Stimulated activated CD8-positive, alpha-beta memory T cell treated with anti-CD3 and anti-CD28 coated beads, Interleukin-2, amount 100 ng/mL, for 48 hours (primary cell): ENCODE measurements around the gene OR13C3.
"Not testable (repeated sequence)": the region's sequence is repeated elsewhere in the genome, so short reads cannot be mapped to it uniquely, and the experiment has no call there.

Experiments used
- DNase-seq, 2 donors: peaks; one replicate each; pipeline ENCODE4 v3.0.0-alpha.2; 2020; ENCODE audit warnings: low read depth in 2 of 2

OR13C3 gene

DNA sequence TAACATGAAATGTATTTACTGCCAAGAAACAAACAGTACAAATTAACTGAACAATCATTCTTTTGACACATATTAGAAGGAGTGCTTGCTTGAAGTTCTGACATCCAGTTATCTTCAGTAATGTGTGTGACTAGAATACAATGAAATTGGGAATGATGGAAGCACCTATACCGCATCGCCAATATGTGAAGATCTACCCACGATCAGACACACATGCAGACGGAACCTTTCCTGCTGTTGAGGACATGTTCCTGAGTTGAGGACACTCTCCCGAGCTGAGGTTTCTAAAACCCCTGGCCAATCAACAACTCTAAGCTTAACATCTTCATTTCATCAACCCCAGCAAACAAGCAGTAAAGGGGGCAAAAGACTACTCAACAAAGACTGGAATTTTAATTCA, at the start of gene OR13C3:
Gene OR13C3, minus strand, starts transcription at position 101 of the 400 bp plus-strand sequence. CDS start 133 bp downstream, outside the sequence.
- no peak for DNase-seq

DNA sequence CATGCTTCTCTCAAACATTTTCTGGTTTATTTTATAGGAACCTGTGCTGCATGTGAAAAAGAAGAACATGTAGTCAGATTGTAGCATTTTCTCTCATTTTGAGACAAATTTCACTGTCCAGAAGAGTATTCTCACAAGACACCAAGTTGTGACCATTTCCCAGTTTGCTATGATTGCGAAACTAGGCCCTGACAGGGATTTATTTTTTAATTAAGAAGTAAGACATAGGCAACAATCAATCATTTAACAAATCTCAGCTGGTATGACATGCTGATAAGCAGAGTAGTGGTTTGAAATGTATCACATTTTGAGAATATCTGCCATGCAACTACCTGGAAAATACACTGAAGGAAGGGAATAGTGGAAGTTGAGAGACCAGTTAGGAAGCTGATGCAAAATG, 43.9 kb upstream of the OR13C3 start:
- DNase-seq = no peak

DNA sequence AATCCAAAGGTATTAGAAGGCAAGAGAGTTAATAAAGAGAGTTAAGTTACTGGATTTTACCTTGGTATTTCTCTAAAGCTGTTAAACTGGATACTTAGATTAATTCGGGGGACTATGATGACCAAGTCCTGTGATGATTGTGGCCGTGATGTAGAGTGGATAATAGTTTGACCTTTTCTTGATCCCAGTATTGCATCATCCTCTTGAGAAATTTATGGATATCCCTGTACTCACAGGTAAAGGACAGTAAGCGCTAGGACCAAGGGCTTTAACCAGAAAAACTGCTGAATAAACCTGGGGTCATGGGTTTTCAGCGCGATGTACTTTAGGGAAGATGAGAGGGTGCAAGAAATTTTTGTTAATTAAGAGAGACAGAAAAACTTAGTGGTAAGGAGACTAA, 40.6 kb upstream of the OR13C3 start:
- no peak for DNase-seq

DNA sequence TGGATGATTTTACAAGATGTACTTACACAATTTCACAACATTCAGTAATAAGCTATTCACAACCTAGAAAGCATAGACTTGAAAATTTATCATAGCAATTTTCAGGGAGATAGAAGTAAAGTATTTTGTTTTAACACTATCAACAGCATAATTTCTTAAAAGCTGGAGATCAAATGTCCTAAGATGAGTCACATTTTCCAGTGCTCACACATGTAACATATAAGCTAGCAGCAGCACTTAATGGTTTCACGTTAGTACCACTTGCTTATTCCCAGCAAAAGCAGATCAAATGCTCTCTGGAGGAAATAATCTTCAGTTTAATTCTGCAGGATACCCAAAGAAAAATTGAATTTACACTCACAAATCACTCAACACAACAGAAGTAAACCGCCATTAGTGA, 38.8 kb upstream of the OR13C3 start:
- DNase-seq = no peak

DNA sequence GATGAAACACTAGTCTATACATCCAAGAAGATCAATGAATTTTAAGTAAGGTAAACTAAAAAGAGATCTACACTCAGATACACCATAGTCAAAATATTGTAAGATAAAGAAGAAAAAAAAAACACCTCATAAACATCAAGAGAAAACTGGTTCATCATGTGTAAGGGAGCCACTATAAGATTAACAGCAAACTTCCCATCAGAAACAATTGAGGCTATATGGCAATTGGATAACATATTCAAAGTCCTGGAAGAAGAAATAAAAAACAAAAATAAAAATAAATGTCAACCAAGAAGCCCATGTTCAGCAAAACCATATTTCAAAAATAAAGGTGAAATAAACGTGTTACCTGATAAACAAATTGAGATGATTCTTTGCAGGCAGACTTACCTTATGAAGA, 36.0 kb upstream of the OR13C3 start:
- DNase-seq = no peak

DNA sequence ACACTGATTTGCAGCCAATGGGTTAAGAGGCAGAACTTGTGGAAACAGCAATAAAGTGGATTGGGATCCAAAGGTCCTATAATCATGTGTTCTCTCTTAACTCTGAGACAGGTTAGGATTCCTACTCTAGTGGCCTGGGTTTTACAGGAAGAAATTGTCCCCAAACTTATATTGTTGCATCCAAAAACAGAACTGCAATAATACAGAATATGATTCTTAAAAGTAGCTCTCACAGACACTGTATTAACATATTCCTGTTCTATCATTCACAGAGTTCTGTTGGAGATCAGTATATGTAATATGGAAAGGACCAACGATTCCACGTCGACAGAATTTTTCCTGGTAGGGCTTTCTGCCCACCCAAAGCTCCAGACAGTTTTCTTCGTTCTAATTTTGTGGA, 32.2 kb upstream of the OR13C3 start, which contains the start of gene OR13C8:
Gene OR13C8, plus strand, starts transcription at position 301 of the 400 bp plus-strand sequence. Its CDS starts 0 bp downstream, at position 301.
- no peak for DNase-seq

DNA sequence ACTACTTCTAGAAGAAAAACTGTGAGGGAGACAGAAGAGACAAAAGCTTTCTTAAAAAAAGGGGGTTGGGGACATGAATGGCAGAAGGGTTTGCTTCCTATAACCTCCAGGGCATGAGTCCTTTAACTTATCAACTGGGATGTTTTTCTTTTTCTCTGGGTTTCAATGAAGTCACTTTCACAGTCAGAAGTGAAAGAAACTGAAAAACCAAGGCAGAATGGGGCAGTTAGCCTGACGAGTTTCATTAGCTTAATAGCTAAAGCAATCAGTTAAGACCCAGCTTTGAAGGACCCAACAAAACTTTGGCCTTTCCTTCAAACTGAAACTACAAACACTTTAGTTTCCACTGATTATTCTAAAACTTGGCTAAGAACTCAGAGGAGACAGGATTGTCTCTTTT, 27.7 kb upstream of the OR13C3 start:
- no peak for DNase-seq

DNA sequence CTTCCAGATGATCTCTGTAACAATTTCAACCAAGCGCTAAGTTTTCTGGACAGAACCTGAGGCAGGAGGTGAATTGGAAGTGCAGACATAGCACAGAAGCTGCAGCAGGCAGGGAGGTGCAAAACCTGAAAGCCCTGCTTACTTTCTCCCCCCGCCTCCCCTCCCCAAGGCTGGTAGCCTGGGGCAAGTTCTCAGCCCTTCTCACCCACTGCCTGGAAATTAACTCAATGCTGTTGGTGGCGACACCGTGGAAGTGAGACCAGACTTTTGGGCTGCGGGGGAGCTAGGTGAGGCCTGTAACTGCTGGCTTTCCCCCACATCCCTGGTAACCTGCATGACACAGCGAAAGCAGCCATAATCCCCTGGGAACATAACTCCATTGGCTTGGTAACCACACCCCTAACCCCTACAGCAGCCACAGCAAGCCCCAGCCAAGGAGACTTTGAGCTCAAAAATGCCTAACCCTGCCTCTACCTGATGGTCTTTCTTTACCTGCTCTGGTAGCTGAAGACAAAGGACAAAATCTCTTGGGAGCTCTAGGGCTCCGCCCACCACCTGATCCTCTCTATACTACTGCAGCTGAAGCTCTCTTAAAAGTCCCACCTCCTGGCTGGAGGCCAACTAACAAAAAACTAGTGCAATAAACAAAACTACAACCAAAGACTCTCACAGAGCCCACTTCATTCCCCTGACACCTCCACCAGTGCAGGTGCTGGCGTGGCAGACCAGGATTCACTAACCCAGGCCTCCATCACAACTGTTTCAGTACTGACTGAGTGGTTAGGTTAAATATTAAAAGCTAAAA, 20.4 kb upstream of the OR13C3 start:
- no peak for DNase-seq

DNA sequence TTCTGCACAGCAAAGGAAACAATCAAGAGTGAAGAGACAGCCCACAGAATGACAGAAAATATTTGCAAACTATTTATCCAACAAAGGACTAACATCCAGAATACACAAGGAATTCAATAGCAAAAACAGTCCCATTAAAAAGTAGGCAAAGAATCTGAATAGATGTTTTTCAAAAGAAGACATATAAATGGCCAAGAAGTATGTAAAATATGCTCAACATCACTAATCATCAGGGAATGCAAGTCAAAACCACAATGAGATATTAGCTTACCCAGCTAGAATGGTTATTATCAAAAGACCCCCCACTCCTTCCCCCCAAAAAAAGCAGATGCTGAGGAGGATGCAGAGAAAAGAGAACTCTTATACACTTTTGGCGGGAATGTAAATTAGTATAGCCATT, 18.9 kb upstream of the OR13C3 start:
- no peak for DNase-seq

DNA sequence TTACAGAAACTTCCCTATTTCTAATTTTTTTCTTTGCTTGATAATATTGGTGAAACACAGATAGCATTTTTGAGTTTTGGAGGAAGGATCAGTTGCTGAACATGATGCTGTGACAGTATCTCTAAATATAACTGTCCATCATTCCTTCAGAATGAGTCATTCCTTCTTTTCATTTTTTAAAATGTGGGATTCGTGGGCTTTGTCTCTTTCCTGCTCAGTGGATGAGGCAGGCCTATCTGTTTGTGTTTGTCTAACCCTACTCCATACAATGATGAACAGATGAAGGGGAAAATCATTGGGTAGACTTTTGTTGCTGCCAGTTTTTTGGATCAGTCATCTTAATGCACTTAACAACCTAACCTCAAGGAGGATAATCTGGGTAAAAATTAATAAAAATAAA, 16.6 kb upstream of the OR13C3 start:
- DNase-seq = no peak

DNA sequence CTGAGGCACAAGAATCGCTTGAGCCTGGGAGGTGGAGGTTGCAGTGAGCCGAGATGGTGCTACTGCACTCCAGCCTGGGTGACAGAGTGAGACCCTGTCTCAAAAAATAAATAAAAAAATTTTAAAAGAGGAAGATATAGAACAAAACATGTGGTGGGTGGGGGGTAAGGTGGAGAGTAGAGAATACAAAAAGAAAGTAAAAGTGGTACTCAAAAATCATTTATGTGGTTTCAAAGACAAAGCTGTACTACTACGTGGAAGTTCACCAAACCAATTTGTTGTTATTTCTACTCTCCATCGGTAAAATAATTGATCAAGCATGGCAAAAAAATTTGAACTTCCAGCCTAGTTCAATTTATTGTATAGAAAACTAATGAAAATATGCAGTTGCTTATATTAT, 8.0 kb upstream of the OR13C3 start:
- no peak for DNase-seq

DNA sequence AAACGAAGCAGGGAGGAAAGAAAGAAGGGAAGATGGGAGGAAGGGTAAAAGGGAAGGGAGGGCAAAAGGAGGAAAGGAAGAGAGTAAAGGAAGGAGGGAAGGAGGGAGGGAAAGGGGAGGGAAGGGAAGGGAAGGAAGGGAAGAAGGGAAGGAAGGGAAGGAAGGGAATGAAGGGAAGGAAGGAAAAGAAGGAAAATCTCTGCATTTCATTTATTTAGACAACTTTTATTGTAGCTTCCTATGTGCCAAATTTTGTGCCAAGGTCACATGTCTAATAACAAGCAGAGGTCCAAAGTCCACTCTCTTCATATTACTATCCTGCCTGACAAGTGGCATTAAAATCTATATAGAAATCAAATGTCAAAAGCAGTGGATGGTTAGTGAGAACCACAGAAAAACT, 2.6 kb upstream of the OR13C3 start:
- no peak for DNase-seq

DNA sequence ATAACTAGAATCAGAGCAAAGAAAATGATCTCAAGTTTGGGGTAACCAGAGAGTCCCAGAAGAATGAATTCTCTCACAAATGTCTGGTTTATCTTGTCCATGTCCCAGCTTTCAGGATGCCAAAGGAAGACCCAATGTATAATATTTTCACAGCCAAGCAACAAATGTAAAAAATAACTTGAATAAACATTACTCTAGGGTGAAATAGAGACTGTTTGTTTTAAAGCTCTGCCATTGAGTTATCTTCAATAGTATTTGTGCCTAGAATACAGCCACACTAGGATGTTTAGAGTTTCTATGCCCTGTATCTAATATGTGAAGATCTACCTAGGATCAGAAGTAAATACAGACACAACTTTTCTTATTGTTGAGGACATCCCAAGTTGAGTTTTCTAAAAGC, 9.5 kb downstream of the OR13C3 start, which contains the start of gene OR13C4:
Gene OR13C4, minus strand, starts transcription at position 101 of the 400 bp plus-strand sequence. Its CDS starts 0 bp downstream, at position 101.
- no peak for DNase-seq

DNA sequence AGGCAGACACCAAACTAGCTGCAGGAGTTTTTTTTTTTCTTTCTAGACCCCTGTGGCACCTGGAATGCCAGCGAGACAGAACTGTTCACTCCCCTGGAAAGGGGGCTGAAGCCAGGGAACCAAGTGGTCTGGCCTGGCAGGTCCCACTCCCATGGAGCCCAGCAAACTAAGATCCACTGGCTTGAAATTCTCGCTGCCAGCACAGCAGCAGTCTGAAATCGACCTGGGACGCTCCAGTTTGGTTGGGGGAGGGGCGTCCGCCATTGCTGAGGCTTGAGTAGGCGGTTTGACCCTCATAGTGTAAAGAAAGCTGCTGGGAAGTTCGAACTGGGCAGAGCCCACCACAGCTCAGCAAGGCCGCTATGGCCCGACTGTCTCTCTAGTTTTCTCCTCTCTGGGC, 16.4 kb downstream of the OR13C3 start:
- DNase-seq = not testable (repeated sequence)

DNA sequence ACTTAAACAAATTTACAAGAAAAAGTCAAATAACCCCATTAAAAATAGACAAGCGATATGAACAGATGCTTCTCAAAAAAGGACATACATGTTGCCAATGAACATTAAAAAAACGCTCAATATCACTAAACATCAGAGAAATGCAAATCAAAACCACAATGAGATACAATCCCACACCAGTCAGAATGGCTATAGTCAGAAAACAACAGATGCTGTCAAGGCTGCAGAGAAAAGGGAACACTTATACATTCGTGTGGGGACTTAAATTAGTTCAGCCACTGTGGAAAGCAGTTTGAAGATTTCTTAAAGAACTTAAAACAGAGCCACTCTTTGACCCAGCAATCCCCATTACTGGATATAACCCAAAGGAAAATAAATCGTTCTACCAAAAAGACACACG, 21.8 kb downstream of the OR13C3 start:
- DNase-seq = no peak

DNA sequence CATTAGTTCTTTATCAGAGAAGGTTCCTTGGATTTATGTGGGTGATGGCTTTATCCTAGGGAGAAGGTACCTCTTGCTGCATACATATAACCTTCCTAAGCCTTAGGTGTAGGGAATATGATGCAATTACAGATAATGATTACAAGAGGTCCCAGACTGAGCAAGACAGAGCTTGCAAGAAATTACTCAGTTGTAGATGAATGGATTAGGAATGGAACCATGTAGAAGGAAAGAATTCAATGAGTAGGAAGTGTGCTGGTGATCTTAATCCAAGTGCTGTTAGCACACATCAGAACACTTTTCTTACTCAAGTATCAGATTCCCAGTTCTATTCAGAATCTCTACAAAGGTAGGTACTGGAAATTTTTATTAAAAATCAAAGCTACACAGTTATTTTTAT, 30.1 kb downstream of the OR13C3 start:
- DNase-seq = no peak

DNA sequence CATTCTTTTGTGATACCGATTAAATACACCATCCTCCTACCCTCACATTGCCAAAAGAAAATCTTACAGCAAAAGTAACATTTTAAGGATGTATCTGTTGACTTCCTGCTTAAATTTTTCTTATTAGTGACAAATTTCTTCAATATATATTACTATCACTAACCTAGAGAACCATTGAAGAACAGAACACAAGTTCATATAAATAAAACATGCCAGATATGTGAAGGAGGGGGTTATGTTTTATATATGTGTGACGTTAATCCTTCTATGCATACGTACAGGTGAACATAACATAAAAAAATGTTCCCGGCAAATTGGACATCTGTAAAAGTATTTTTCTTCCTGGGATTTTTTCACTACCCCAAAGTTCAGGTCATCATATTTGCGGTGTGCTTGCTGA, 32.7 kb downstream of the OR13C3 start, which contains the start of gene OR13F1:
Gene OR13F1, plus strand, starts transcription at position 301 of the 400 bp plus-strand sequence. Its CDS starts 0 bp downstream, at position 301.
- DNase-seq = no peak

DNA sequence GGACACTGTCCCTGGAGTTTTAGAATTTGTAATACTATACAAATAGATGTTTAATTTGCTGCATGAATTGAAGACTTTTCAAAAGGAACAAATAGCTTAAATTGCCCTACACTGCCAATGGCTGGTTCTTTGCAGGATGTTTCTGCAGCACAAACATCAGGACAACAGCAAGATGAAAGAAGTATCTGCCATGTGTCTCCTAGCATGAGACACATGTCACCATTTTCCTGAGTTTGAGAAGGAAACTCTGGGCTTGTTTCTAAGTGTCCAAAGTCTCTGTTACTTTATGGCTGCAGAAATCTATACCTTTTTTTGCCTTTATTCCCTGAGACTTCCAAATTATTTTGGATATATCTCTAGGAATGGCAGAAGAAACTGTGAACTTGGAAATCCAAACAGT, 33.2 kb downstream of the OR13C3 start:
- DNase-seq = no peak

DNA sequence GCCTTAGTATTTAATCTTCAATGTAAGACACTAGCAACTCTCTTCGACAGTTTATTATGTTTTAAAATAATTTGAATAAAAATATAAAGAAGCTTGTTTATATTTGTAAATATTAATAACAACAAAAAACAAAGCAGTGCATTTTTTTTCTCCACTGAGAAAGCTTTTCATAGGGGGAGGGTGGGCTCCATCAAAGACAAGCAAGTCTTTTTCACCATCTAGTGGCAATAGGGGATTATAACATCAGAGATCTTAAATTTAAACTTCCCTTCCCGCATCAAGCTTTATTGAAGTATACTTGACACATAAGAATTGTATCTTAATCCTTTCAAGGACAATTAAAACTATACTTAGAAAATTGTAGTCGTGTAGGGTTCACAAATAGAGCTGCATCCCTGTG, 41.8 kb downstream of the OR13C3 start:
- no peak for DNase-seq
